Measurements from ENCODE around the gene PRLH. TPM values are rescaled to one million over a fixed set of nuclear protein-coding genes. Genes with fewer than 3 reads are reported as not detected.
A peak's percentile ranks its signal among the peaks of the same experiment; 100 is the strongest.
"Not testable (repeated sequence)": the region's sequence is repeated elsewhere in the genome, so short reads cannot be mapped to it uniquely, and the experiment has no call there.

PRLH gene
- polyA plus RNA-seq, 2 donors = not detected

- Histone ChIP-seq H3K27ac (ENCODE audit: low read depth in 2 of 2, low read length in 1 of 2) (no peak overlapping the region), H3K4me1 (ENCODE audit: control insufficient read depth in 2 of 2, insufficient read depth in 2 of 2, low read length in 1 of 2) (peaks cover 2 to 3% of the 10 kb centered on the region in 2 donors), H3K9me3 (ENCODE audit: control insufficient read depth in 2 of 2, insufficient read depth in 1 of 2, low read depth in 1 of 2, low read length in 1 of 2) (no peaks in the 10 kb centered on the region), H3K36me3 (ENCODE audit: control insufficient read depth in 2 of 2, insufficient read depth in 2 of 2, low read length in 1 of 2) (no peaks in the 10 kb centered on the region), H3K4me3 (ENCODE audit: low read depth in 1 of 2, low read length in 2 of 2) (no peak overlapping the region), H3K27me3 (ENCODE audit: control insufficient read depth in 1 of 2, insufficient read depth in 2 of 2, low read length in 2 of 2) (no peaks in the 10 kb centered on the region)
- WGBS, 2 donors = 88 to 91% methylated on average over 11 of the region's 11 CpGs
Observed at GRCh38 chr2:237604391-237604790, 38.0 kb downstream of the PRLH start.

- Histone ChIP-seq H3K4me3 (ENCODE audit: low read depth in 1 of 2, low read length in 2 of 2) (no peak overlapping the region), H3K4me1 (ENCODE audit: control insufficient read depth in 2 of 2, insufficient read depth in 2 of 2, low read length in 1 of 2) (peaks cover 2 to 3% of the 10 kb centered on the region in 2 donors), H3K9me3 (ENCODE audit: control insufficient read depth in 2 of 2, insufficient read depth in 1 of 2, low read depth in 1 of 2, low read length in 1 of 2) (no peaks in the 10 kb centered on the region), H3K27ac (ENCODE audit: low read depth in 2 of 2, low read length in 1 of 2) (no peak overlapping the region), H3K36me3 (ENCODE audit: control insufficient read depth in 2 of 2, insufficient read depth in 2 of 2, low read length in 1 of 2) (no peaks in the 10 kb centered on the region), H3K27me3 (ENCODE audit: control insufficient read depth in 1 of 2, insufficient read depth in 2 of 2, low read length in 2 of 2) (no peaks in the 10 kb centered on the region)
- 92 to 93% methylated on average over 9 of the region's 9 CpGs for WGBS, 2 donors
Observed at GRCh38 chr2:237604960-237605359, 38.6 kb downstream of the PRLH start.

- not testable (repeated sequence) for H3K27ac ChIP-seq (ENCODE audit: low read depth in 2 of 2, low read length in 1 of 2); H3K9me3 ChIP-seq (ENCODE audit: control insufficient read depth in 2 of 2, insufficient read depth in 1 of 2, low read depth in 1 of 2, low read length in 1 of 2); H3K36me3 ChIP-seq (ENCODE audit: control insufficient read depth in 2 of 2, insufficient read depth in 2 of 2, low read length in 1 of 2); H3K27me3 ChIP-seq (ENCODE audit: control insufficient read depth in 1 of 2, insufficient read depth in 2 of 2, low read length in 2 of 2); H3K4me1 ChIP-seq (ENCODE audit: control insufficient read depth in 2 of 2, insufficient read depth in 2 of 2, low read length in 1 of 2); H3K4me3 ChIP-seq (ENCODE audit: low read depth in 1 of 2, low read length in 2 of 2)
- 91 to 97% methylated on average over 4 of the region's 4 CpGs for WGBS, 2 donors
Observed at GRCh38 chr2:237606522-237606921, 40.1 kb downstream of the PRLH start.

GRCh38 chr2:237612527-237613357, 46.4 kb downstream of the PRLH start:
- Histone ChIP-seq H3K36me3 (ENCODE audit: control insufficient read depth in 2 of 2, insufficient read depth in 2 of 2, low read length in 1 of 2) (no peaks in the 10 kb centered on the region), H3K9me3 (ENCODE audit: control insufficient read depth in 2 of 2, insufficient read depth in 1 of 2, low read depth in 1 of 2, low read length in 1 of 2) (no peaks in the 10 kb centered on the region), H3K27me3 (ENCODE audit: control insufficient read depth in 1 of 2, insufficient read depth in 2 of 2, low read length in 2 of 2) (no peaks in the 10 kb centered on the region), H3K4me3 (ENCODE audit: low read depth in 1 of 2, low read length in 2 of 2) (no peak overlapping the region), H3K27ac (ENCODE audit: low read depth in 2 of 2, low read length in 1 of 2) (no peak overlapping the region), H3K4me1 (ENCODE audit: control insufficient read depth in 2 of 2, insufficient read depth in 2 of 2, low read length in 1 of 2) (peaks cover 0 to 4% of the 10 kb centered on the region in 2 donors)
- WGBS, 2 donors = 89 to 90% methylated on average over 10 of the region's 10 CpGs

- Histone ChIP-seq H3K27ac (ENCODE audit: low read depth in 2 of 2, low read length in 1 of 2) (no peak overlapping the region), H3K36me3 (ENCODE audit: control insufficient read depth in 2 of 2, insufficient read depth in 2 of 2, low read length in 1 of 2) (no peaks in the 10 kb centered on the region), H3K9me3 (ENCODE audit: control insufficient read depth in 2 of 2, insufficient read depth in 1 of 2, low read depth in 1 of 2, low read length in 1 of 2) (no peaks in the 10 kb centered on the region), H3K27me3 (ENCODE audit: control insufficient read depth in 1 of 2, insufficient read depth in 2 of 2, low read length in 2 of 2) (no peaks in the 10 kb centered on the region), H3K4me1 (ENCODE audit: control insufficient read depth in 2 of 2, insufficient read depth in 2 of 2, low read length in 1 of 2) (peaks cover 0 to 4% of the 10 kb centered on the region in 2 donors), H3K4me3 (ENCODE audit: low read depth in 1 of 2, low read length in 2 of 2) (no peak overlapping the region)
Observed at GRCh38 chr2:237613679-237614078, 47.3 kb downstream of the PRLH start.

GRCh38 chr2:237614151-237614720, 47.9 kb downstream of the PRLH start:
- no peaks in the 10 kb centered on the region for H3K27me3 ChIP-seq (ENCODE audit: control insufficient read depth in 1 of 2, insufficient read depth in 2 of 2, low read length in 2 of 2)
- no peak overlapping the region for H3K4me3 ChIP-seq (ENCODE audit: low read depth in 1 of 2, low read length in 2 of 2)
- WGBS, 2 donors = 83 to 85% methylated on average over 9 of the region's 9 CpGs
- H3K27ac ChIP-seq (ENCODE audit: low read depth in 2 of 2, low read length in 1 of 2) = no peak overlapping the region
- H3K4me1 ChIP-seq (ENCODE audit: control insufficient read depth in 2 of 2, insufficient read depth in 2 of 2, low read length in 1 of 2) = peaks cover 0 to 4% of the 10 kb centered on the region in 2 donors
- H3K36me3 ChIP-seq (ENCODE audit: control insufficient read depth in 2 of 2, insufficient read depth in 2 of 2, low read length in 1 of 2) = no peaks in the 10 kb centered on the region
- no peaks in the 10 kb centered on the region for H3K9me3 ChIP-seq (ENCODE audit: control insufficient read depth in 2 of 2, insufficient read depth in 1 of 2, low read depth in 1 of 2, low read length in 1 of 2)

- H3K27me3 ChIP-seq (ENCODE audit: control insufficient read depth in 1 of 2, insufficient read depth in 2 of 2, low read length in 2 of 2) = no peaks in the 10 kb centered on the region
- H3K4me1 ChIP-seq (ENCODE audit: control insufficient read depth in 2 of 2, insufficient read depth in 2 of 2, low read length in 1 of 2) = peaks cover 0 to 4% of the 10 kb centered on the region in 2 donors
- WGBS, 2 donors = 54 to 55% methylated on average over 4 of the region's 4 CpGs
- no peaks in the 10 kb centered on the region for H3K36me3 ChIP-seq (ENCODE audit: control insufficient read depth in 2 of 2, insufficient read depth in 2 of 2, low read length in 1 of 2)
- H3K27ac ChIP-seq (ENCODE audit: low read depth in 2 of 2, low read length in 1 of 2) = peak overlapping the region; percentile 34 to 61
- H3K9me3 ChIP-seq (ENCODE audit: control insufficient read depth in 2 of 2, insufficient read depth in 1 of 2, low read depth in 1 of 2, low read length in 1 of 2) = no peaks in the 10 kb centered on the region
- H3K4me3 ChIP-seq (ENCODE audit: low read depth in 1 of 2, low read length in 2 of 2) = no peak overlapping the region
Observed at GRCh38 chr2:237615631-237616249, 49.4 kb downstream of the PRLH start.

- no peaks in the 10 kb centered on the region for H3K9me3 ChIP-seq (ENCODE audit: control insufficient read depth in 2 of 2, insufficient read depth in 1 of 2, low read depth in 1 of 2, low read length in 1 of 2)
- H3K4me3 ChIP-seq (ENCODE audit: low read depth in 1 of 2, low read length in 2 of 2) = no peak overlapping the region
- H3K27ac ChIP-seq (ENCODE audit: low read depth in 2 of 2, low read length in 1 of 2) = peak overlapping the region; percentile 34 to 61
- peaks cover 0 to 4% of the 10 kb centered on the region in 2 donors for H3K4me1 ChIP-seq (ENCODE audit: control insufficient read depth in 2 of 2, insufficient read depth in 2 of 2, low read length in 1 of 2)
- WGBS, 2 donors = 57 to 59% methylated on average over 3 of the region's 3 CpGs
- no peaks in the 10 kb centered on the region for H3K36me3 ChIP-seq (ENCODE audit: control insufficient read depth in 2 of 2, insufficient read depth in 2 of 2, low read length in 1 of 2)
- H3K27me3 ChIP-seq (ENCODE audit: control insufficient read depth in 1 of 2, insufficient read depth in 2 of 2, low read length in 2 of 2) = no peaks in the 10 kb centered on the region
Observed at GRCh38 chr2:237616373-237616733, 50.0 kb downstream of the PRLH start.

Data from esophagus (tissue), 2 donors.